Activated CD4-positive, alpha-beta memory T cell treated with anti-CD3 and anti-CD28 coated beads, Interleukin-2, amount 10 ng/mL, durations not matched to agents 7 days and 5 days (primary cell): ENCODE results near the gene ST3GAL3. TPM values are rescaled to one million over a fixed set of nuclear protein-coding genes. Genes with fewer than 3 reads are reported as not detected.

Source experiments
- CTCF ChIA-PET: fragments of 350-600 bp; sonication (Branson Sonifier 250); formaldehyde crosslinking; loops from one replicate; lab custom pipeline; 2021; ENCODE audit warnings: antibody characterized with exemption, inconsistent platforms; lab: Charles Lee
- POLR2A ChIA-PET: fragments of 350-600 bp; sonication (Branson Sonifier 250); formaldehyde crosslinking; loops from one replicate; lab custom pipeline; 2021; ENCODE audit warnings: antibody characterized with exemption; lab: Charles Lee
- DNase-seq: peaks from one replicate; pipeline ENCODE4 v3.0.0-alpha.2; 2020
- H3K27ac Mint-ChIP-seq: one replicate; pipeline ENCODE4 v1.8.0; 2021; ENCODE audit warnings: mild to moderate bottlenecking, mixed read lengths
- H3K27me3 Mint-ChIP-seq: one replicate; pipeline ENCODE4 v1.8.0; 2021; ENCODE audit warnings: mixed read lengths
- H3K36me3 Mint-ChIP-seq: one replicate; pipeline ENCODE4 v1.8.0; 2021; ENCODE audit warnings: low read depth, mixed read lengths
- H3K4me1 Mint-ChIP-seq: one replicate; pipeline ENCODE4 v1.8.0; 2021; ENCODE audit warnings: mixed read lengths
- H3K4me3 Mint-ChIP-seq: one replicate; pipeline ENCODE4 v1.8.0; 2021; ENCODE audit warnings: mild to moderate bottlenecking, mixed read lengths
- H3K9me3 Mint-ChIP-seq: one replicate; pipeline ENCODE4 v1.8.0; 2021; ENCODE audit warnings: mixed read lengths
- total RNA-seq, 2 experiments: library from RNA; stranded (reverse); gene quantifications; one replicate each; pipeline ENCODE4 v1.2.3, GENCODE V29; 2021

ST3GAL3 gene
- total RNA-seq, 2 experiments from 2014 or later: 14.2 to 16.9 TPM

DNA sequence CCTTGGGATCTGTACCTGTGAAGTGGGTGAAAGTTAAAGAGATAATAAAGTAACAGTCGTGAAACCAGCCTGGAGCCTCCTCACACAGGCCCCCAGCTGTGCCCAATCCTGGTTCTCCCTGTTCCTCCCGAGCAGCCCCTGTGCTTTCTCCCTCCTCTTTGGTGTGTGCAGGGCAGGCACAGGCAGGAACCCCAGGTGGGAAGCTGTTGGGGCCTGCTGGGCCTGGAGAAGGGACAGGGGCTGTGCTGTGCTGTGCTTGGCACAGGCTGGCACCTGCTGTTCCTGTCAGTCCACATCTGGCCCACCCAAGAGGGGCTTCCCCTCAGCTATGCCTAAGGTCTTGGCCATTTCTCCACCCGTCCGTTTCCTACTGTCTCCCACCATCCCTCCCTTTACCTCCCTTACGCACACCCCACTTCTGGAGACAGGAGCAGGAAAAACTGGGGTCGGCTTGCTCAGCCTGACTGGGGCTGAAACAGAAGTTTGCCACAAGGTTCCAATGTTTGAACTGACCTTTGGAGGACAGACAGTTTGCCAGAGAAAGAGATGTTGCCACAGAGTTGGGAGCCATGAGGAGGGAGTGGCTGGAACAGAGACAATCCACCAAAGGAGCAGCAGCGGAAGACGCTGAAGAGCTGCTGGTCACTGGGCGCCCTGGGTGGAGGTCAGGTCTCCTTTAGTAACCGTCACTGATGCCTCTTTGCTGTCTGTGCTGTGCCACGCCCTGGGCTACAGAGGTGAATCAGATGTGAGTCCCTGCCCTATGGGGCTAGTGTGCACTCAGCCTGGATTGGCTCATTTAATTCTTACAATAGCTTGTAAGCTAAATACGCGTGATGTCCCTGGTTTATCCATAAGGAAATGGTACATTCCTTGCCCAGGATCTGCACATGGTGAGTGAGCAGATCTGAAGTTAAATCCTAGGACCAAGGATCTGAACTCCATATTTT lies 207.5 kb downstream of the ST3GAL3 start:
- no peak for DNase-seq
- ChIA-PET POLR2A (no interaction called here), CTCF (interaction anchor here (1.9 to 3.6 kb wide), 2 partner anchors 19 to 151 kb away, joined by 4 to 21 read pairs; partner anchors contain the start of gene ARTN)
- Mint-ChIP-seq H3K9me3 (no peaks in the 10 kb centered on the region), H3K4me3 (no peak overlapping the region), H3K27me3 (no peaks in the 10 kb centered on the region), H3K4me1 (peaks cover 2% of the 10 kb centered on the region), H3K36me3 (no peaks in the 10 kb centered on the region), H3K27ac (no peak overlapping the region)

GRCh38 chr1:43919906-43920305 lies 212.6 kb downstream of the ST3GAL3 start:
- Mint-ChIP-seq H3K27me3 (no peaks in the 10 kb centered on the region), H3K27ac (no peak overlapping the region), H3K4me1 (peaks cover 4% of the 10 kb centered on the region), H3K4me3 (no peak overlapping the region), H3K36me3 (no peaks in the 10 kb centered on the region), H3K9me3 (no peaks in the 10 kb centered on the region)
- DNase-seq: no peak
- CTCF ChIA-PET: interaction anchor here (0.7 kb wide), 1 partner anchor 15 kb away, joined by 8 read pairs; no protein-coding TSS in a partner anchor
- POLR2A ChIA-PET: no interaction called here

DNA sequence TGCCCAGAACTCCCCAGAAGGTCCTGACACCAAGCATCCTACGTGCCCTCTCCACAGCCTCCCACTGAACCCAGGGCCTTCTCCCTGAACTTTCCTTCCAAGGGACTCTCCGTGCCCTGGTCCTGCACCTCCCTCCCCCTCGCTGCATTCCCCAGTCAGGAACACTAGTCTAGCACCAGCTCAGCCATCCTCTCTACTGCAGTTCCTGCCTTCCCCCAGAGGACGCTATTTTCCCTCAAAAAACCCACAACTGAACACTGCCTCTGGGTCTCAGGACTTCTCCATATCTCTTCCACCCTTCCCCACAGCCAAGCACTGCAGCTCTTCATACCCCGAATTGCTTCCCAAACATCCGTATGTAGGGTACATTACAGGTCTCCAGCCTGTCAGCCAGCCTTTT lies 213.7 kb downstream of the ST3GAL3 start:
- peaks cover 4% of the 10 kb centered on the region for H3K4me1 Mint-ChIP-seq
- ChIA-PET POLR2A (interaction anchor here (1.1 kb wide), 1 partner anchor 10 kb away, joined by 3 read pairs; no protein-coding TSS in a partner anchor), CTCF (no interaction called here)
- H3K4me3 Mint-ChIP-seq: no peak overlapping the region
- no peak overlapping the region for H3K27ac Mint-ChIP-seq
- no peaks in the 10 kb centered on the region for H3K27me3 Mint-ChIP-seq
- no peak for DNase-seq
- no peaks in the 10 kb centered on the region for H3K36me3 Mint-ChIP-seq
- no peaks in the 10 kb centered on the region for H3K9me3 Mint-ChIP-seq

DNA sequence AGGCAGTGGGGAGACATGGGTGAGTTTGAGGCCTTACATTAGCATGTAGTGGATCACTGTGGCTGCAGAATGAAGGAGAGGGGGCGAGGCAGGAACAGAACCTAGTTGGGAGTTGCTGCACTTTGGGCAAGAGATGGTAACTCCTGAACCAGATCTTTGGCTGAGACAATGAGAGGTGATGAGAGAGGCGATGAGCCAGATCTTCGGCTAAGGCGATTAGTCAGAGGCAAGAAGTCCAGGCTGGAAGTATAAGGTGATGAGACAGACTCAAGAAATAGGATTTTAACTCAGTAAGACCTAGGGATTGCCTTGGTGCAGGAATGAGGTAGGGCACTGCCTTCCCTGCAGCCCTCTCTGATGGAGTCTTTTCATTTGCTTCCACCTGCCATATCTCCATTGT lies 217.2 kb downstream of the ST3GAL3 start:
- H3K36me3 Mint-ChIP-seq: no peaks in the 10 kb centered on the region
- ChIA-PET POLR2A (no interaction called here), CTCF (interaction anchor here (1.3 to 4.1 kb wide), 2 partner anchors 10 to 22 kb away, joined by 3 to 26 read pairs; partner anchors contain the start of gene IPO13)
- no peaks in the 10 kb centered on the region for H3K27me3 Mint-ChIP-seq
- no peak overlapping the region for H3K4me3 Mint-ChIP-seq
- H3K9me3 Mint-ChIP-seq: no peaks in the 10 kb centered on the region
- H3K27ac Mint-ChIP-seq: no peak overlapping the region
- DNase-seq: no peak
- peaks cover 4% of the 10 kb centered on the region for H3K4me1 Mint-ChIP-seq

DNA sequence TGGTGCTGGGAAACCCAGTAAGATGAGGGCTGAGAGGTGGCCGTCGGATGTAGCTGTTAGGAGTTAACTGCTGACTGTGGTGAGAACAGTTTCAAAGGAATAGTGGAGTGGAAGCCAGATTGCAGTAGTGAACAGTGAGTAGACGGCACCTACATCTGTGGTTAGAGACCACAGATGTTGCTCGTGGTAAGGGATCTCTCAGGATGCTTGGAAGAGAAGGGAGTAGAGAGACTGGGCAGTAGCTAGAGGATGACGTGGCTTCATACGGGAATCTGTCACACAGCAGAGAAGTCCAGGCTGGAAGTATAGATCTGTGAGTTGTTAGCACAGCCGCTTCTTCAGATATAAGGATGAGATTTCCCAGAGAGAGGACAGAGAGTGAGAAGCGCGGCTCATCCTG lies 218.5 kb downstream of the ST3GAL3 start:
- ChIA-PET POLR2A (no interaction called here), CTCF (interaction anchor here (4.1 kb wide), 1 partner anchor 9 kb away, joined by 26 read pairs; no protein-coding TSS in a partner anchor)
- Mint-ChIP-seq H3K36me3 (no peaks in the 10 kb centered on the region), H3K27me3 (no peaks in the 10 kb centered on the region), H3K9me3 (no peaks in the 10 kb centered on the region), H3K4me1 (no peaks in the 10 kb centered on the region), H3K4me3 (no peak overlapping the region), H3K27ac (no peak overlapping the region)
- no peak for DNase-seq

- H3K36me3 Mint-ChIP-seq: no peaks in the 10 kb centered on the region
- CTCF ChIA-PET: interaction anchor here (0.9 to 10.9 kb wide), 6 partner anchors 13 to 166 kb away, joined by 3 to 324 read pairs (median 6); partner anchors contain the start of gene IPO13
- no peak for DNase-seq
- H3K27me3 Mint-ChIP-seq: peaks cover 5% of the 10 kb centered on the region
- POLR2A ChIA-PET: interaction anchor here (0.9 to 1.2 kb wide), 3 partner anchors 9 to 167 kb away, joined by 3 read pairs; no protein-coding TSS in a partner anchor
- no peak overlapping the region for H3K4me3 Mint-ChIP-seq
- H3K9me3 Mint-ChIP-seq: no peaks in the 10 kb centered on the region
- H3K27ac Mint-ChIP-seq: no peak overlapping the region
- peaks cover 8% of the 10 kb centered on the region for H3K4me1 Mint-ChIP-seq
Observed at GRCh38 chr1:43930168-43930948, 223.0 kb downstream of the ST3GAL3 start.

DNA sequence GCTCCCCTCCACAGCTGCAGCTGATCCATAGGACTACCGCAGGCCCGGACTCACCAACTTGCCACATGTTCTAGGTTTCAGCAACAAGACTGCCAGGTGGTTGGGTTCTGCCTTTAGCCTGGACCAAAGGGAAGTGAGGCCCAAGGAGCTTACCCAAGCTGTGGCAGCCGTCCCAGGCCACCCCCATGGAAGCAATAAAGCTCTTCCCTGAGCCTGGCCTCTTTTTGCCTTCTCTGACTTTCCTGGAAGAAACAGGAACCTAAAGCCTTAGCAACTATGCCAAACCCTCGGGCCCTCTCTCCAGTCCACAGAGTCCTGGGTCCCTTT lies 223.6 kb downstream of the ST3GAL3 start:
- Mint-ChIP-seq H3K27ac (no peak overlapping the region), H3K36me3 (no peaks in the 10 kb centered on the region), H3K27me3 (peaks cover 9% of the 10 kb centered on the region), H3K4me1 (peaks cover 9% of the 10 kb centered on the region), H3K4me3 (no peak overlapping the region), H3K9me3 (no peaks in the 10 kb centered on the region)
- ChIA-PET POLR2A (interaction anchor here (0.9 to 1.2 kb wide), 3 partner anchors 9 to 167 kb away, joined by 3 read pairs; no protein-coding TSS in a partner anchor), CTCF (interaction anchor here (0.9 to 10.9 kb wide), 6 partner anchors 13 to 167 kb away, joined by 3 to 324 read pairs (median 6); partner anchors contain the start of gene IPO13)
- no peak for DNase-seq

DNA sequence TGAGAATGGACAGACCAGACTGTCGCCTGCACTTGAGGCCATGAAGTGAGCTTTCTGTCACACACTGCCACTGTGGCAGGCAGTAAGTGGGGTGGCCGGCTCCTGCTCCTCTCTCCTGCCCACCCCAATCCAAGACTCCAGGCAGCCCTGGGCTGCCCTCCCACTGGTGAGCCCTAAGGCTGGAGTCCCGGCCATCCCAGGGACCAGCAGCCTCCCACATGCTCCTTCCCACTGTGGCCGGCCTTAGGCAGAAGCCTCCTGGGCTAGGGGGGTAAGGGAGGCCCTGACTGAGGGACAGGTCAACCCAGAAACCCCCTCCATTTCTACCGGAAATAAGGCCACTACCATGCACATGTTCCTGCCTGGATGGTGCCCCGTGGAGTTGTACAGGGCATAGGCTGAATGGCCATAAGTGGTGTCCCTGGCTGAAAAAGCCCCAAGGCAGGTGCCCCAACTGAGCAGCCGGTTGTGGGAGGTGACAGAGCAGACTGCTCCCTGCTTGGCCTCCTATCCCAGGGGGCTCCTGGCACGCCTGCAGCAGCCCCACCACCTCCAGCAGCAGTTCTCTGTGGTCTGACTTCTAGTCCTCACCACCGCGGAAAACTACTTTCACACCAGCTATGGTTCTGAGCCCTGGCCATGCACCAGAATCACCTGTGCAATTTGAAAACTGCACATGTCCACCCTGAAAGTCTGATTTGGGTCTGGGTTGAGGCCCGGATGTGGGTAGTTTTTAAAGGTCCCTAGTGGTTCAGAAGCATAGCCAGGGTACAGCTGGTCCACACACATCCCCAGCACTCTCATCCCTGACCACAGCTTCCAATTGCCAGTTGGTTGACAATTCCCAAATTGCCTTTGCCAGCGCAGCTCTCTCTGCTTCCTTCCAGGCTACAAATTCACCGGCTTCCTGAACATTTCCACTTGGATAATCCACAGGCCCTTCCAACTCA lies 224.7 kb downstream of the ST3GAL3 start:
- peaks cover 11% of the 10 kb centered on the region for H3K4me1 Mint-ChIP-seq
- POLR2A ChIA-PET: interaction anchor here (1.2 kb wide), 1 partner anchor 168 kb away, joined by 3 read pairs; no protein-coding TSS in a partner anchor
- DNase-seq: no peak
- CTCF ChIA-PET: interaction anchor here (1.2 to 10.9 kb wide), 3 partner anchors 117 to 179 kb away, joined by 3 to 324 read pairs (median 17); no protein-coding TSS in a partner anchor
- H3K4me3 Mint-ChIP-seq: no peak overlapping the region
- peaks cover 11% of the 10 kb centered on the region for H3K27me3 Mint-ChIP-seq
- H3K27ac Mint-ChIP-seq: no peak overlapping the region
- no peaks in the 10 kb centered on the region for H3K36me3 Mint-ChIP-seq
- H3K9me3 Mint-ChIP-seq: no peaks in the 10 kb centered on the region

- peaks cover 11% of the 10 kb centered on the region for H3K27me3 Mint-ChIP-seq
- H3K27ac Mint-ChIP-seq: no peak overlapping the region
- ChIA-PET POLR2A (no interaction called here), CTCF (interaction anchor here (0.8 to 10.9 kb wide), 6 partner anchors 12 to 180 kb away, joined by 3 to 324 read pairs (median 19); partner anchors contain the start of gene IPO13)
- H3K4me1 Mint-ChIP-seq: peaks cover 11% of the 10 kb centered on the region
- no peaks in the 10 kb centered on the region for H3K9me3 Mint-ChIP-seq
- H3K36me3 Mint-ChIP-seq: no peaks in the 10 kb centered on the region
- no peak overlapping the region for H3K4me3 Mint-ChIP-seq
- DNase-seq: no peak
Observed at GRCh38 chr1:43932786-43933385, 225.6 kb downstream of the ST3GAL3 start.

- Mint-ChIP-seq H3K9me3 (no peaks in the 10 kb centered on the region), H3K27ac (no peak within 1 kb of the TSS), H3K36me3 (no peaks in the 10 kb centered on the region), H3K4me3 (no peak within 1 kb of the TSS), H3K4me1 (peaks cover 11% of the 10 kb centered on the region), H3K27me3 (peaks cover 11% of the 10 kb centered on the region)
- no peak for DNase-seq
- POLR2A ChIA-PET: interaction anchor here (2.0 to 3.1 kb wide), 3 partner anchors 13 to 283 kb away, joined by 10 to 25 read pairs (median 13); partner anchors contain the start of genes IPO13 and KDM4A
- CTCF ChIA-PET: interaction anchor here (0.8 to 10.9 kb wide), 23 partner anchors 9 to 707 kb away, joined by 3 to 324 read pairs (median 9); partner anchors contain the start of genes DPH2, IPO13, KDM4A and PTPRF
Observed at GRCh38 chr1:43933386-43934100, 226.2 kb downstream of the ST3GAL3 start, which contains the start of gene ARTN. TSS of gene ARTN (plus strand) at chr1:43933801. CDS start at chr1:43935657, 1,856 bp downstream.
